HG02678 (cell line): ENCODE results near the gene KRT15.

ENCODE experiments used
- ATAC-seq: cut with Tn5 transposase; IDR thresholded peaks from one replicate; pipeline ENCODE4 v1.9.1; 2021; ENCODE audit warnings: mild to moderate bottlenecking, moderate library complexity; ENCODE audit not compliant: unreplicated experiment

Gene KRT15

GRCh38 chr17:41505809-41506767 lies 12.6 kb downstream of the KRT15 start:
- ATAC-seq, result no peak

- ATAC-seq, result no peak
Measured at GRCh38 chr17:41505007-41505808, 13.5 kb downstream of the KRT15 start, which contains the start of gene KRT13. Gene KRT13, minus strand, starts transcription at chr17:41505612. Its CDS starts 62 bp downstream, at chr17:41505550.

GRCh38 chr17:41504246-41504977 lies 14.3 kb downstream of the KRT15 start:
- no peak for ATAC-seq

GRCh38 chr17:41503202-41503601 lies 15.5 kb downstream of the KRT15 start:
- ATAC-seq, result no peak

- no peak for ATAC-seq
Measured at GRCh38 chr17:41500131-41500911, 18.4 kb downstream of the KRT15 start.

GRCh38 chr17:41499714-41500113 lies 19.0 kb downstream of the KRT15 start:
- no peak for ATAC-seq

- no peak for ATAC-seq
Measured at GRCh38 chr17:41498276-41498675, 20.4 kb downstream of the KRT15 start.

GRCh38 chr17:41496803-41497484 lies 21.7 kb downstream of the KRT15 start:
- ATAC-seq, result peak; percentile 73

- ATAC-seq, result no peak
Measured at GRCh38 chr17:41494524-41494923, 24.2 kb downstream of the KRT15 start.

GRCh38 chr17:41492771-41493170 lies 25.9 kb downstream of the KRT15 start:
- no peak for ATAC-seq

- no peak for ATAC-seq
Measured at GRCh38 chr17:41492351-41492750, 26.3 kb downstream of the KRT15 start.

- ATAC-seq, result no peak
Measured at GRCh38 chr17:41491476-41491875, 27.2 kb downstream of the KRT15 start.

- ATAC-seq, result no peak
Measured at GRCh38 chr17:41490000-41490990, 28.4 kb downstream of the KRT15 start.

- ATAC-seq, result no peak
Measured at GRCh38 chr17:41489531-41489930, 29.2 kb downstream of the KRT15 start, which contains the start of gene KRT36. Gene KRT36, minus strand, starts transcription at chr17:41489910. Its CDS starts 46 bp downstream, at chr17:41489864.

- no peak for ATAC-seq
Measured at GRCh38 chr17:41486809-41487530, 31.7 kb downstream of the KRT15 start.

GRCh38 chr17:41486316-41486715 lies 32.4 kb downstream of the KRT15 start:
- no peak for ATAC-seq
